Hepatocyte (in vitro differentiated cells): ENCODE measurements around the gene PPP4R3B. TPM values are rescaled to one million over a fixed set of nuclear protein-coding genes. Genes with fewer than 3 reads are reported as not detected.

Experiments used
- DNase-seq: peaks from one replicate; pipeline ENCODE4 v3.0.0-alpha.2; 2016; ENCODE audit warnings: low spot score
- H2AFZ ChIP-seq: fragments of 200-600 bp; sonication (generic); 2 replicates; pipeline ENCODE4 v1.6.0; 2016; ENCODE audit warnings: antibody characterized with exemption, mild to moderate bottlenecking
- H3K27ac ChIP-seq: fragments of 200-600 bp; sonication (generic); 2 replicates; pipeline ENCODE4 v1.5.1; 2016; ENCODE audit warnings: mild to moderate bottlenecking
- H3K27me3 ChIP-seq: fragments of 200-600 bp; sonication (generic); 2 replicates; pipeline ENCODE4 v1.6.1; 2016
- H3K36me3 ChIP-seq: fragments of 200-600 bp; sonication (generic); replicated peaks from 2 replicates; pipeline ENCODE4 v1.5.1; 2016; ENCODE audit warnings: low read depth; ENCODE audit not compliant: insufficient read depth
- H3K4me1 ChIP-seq: fragments of 200-600 bp; sonication (generic); 2 replicates; pipeline ENCODE4 v1.5.1; 2016; ENCODE audit warnings: mild to moderate bottlenecking, moderate library complexity; ENCODE audit not compliant: insufficient read depth
- H3K4me2 ChIP-seq: fragments of 200-600 bp; sonication (generic); 2 replicates; pipeline ENCODE4 v1.6.0; 2016
- H3K4me3 ChIP-seq: fragments of 200-600 bp; sonication (generic); 2 replicates; pipeline ENCODE4 v1.5.1; 2016; ENCODE audit warnings: mild to moderate bottlenecking
- H3K79me2 ChIP-seq: fragments of 200-600 bp; sonication (generic); 2 replicates; pipeline ENCODE4 v1.6.0; 2017; ENCODE audit warnings: mild to moderate bottlenecking
- H3K9me2 ChIP-seq: fragments of 200-600 bp; sonication (generic); replicated peaks from 2 replicates; pipeline ENCODE4 v1.6.0; 2017; ENCODE audit warnings: mild to moderate bottlenecking; ENCODE audit not compliant: insufficient read depth
- H3K9me3 ChIP-seq: fragments of 200-600 bp; sonication (generic); 2 replicates; pipeline ENCODE4 v1.5.1; 2016; ENCODE audit warnings: low read depth, mild to moderate bottlenecking
- H4K20me1 ChIP-seq: fragments of 200-600 bp; sonication (generic); 2 replicates; pipeline ENCODE4 v1.6.0; 2016; ENCODE audit warnings: mild to moderate bottlenecking; ENCODE audit not compliant: insufficient read depth, poor library complexity, severe bottlenecking
- EZH2 ChIP-seq: fragments of 200-600 bp; sonication (generic); IDR thresholded peaks from 2 replicates; pipeline ENCODE4 v1.6.1; 2016; ENCODE audit warnings: antibody characterized with exemption, mild to moderate bottlenecking, borderline replicate concordance
- EZH2phosphoT487 ChIP-seq: fragments of 200-600 bp; sonication (generic); IDR thresholded peaks from one replicate; pipeline ENCODE4 v1.6.1; 2018; ENCODE audit warnings: antibody characterized with exemption, mild to moderate bottlenecking, low read depth, moderate library complexity; ENCODE audit not compliant: unreplicated experiment, severe bottlenecking
- WGBS: methylation state at CpG from one replicate; pipeline ENCODE4 v1.1.6; 2016; ENCODE audit warnings: low lambda C conversion rate; ENCODE audit errors: missing lambda C conversion rate; 5-methylcytosine and 5-hydroxymethylcytosine counted together
- polyA plus RNA-seq: library from polyadenylated mRNA; unstranded; fragments of >200 nt; fragmentation: Nextera tagmentation; extraction: Ambion mirVana; gene quantifications from 2 replicates; pipeline ENCODE4 v1.2.1, GENCODE V29; 2016
- total RNA-seq: library from RNA; depleted of rRNA; stranded (reverse); fragments of >200 nt; gene quantifications from 2 replicates; pipeline ENCODE4 v1.2.3, GENCODE V29; 2014
- TF ChIP-seq, protein P1 (sequence below): fragments of 200-600 bp; sonication (generic); IDR thresholded peaks from 2 replicates; pipeline ENCODE4 v1.5.1; 2016; ENCODE audit warnings: antibody characterized with exemption, mild to moderate bottlenecking; ENCODE audit not compliant: poor library complexity

Gene PPP4R3B
- 54.0 and 54.3 TPM in 2 replicates for total RNA-seq
- polyA plus RNA-seq = 29.6 and 30.1 TPM in 2 replicates

DNA sequence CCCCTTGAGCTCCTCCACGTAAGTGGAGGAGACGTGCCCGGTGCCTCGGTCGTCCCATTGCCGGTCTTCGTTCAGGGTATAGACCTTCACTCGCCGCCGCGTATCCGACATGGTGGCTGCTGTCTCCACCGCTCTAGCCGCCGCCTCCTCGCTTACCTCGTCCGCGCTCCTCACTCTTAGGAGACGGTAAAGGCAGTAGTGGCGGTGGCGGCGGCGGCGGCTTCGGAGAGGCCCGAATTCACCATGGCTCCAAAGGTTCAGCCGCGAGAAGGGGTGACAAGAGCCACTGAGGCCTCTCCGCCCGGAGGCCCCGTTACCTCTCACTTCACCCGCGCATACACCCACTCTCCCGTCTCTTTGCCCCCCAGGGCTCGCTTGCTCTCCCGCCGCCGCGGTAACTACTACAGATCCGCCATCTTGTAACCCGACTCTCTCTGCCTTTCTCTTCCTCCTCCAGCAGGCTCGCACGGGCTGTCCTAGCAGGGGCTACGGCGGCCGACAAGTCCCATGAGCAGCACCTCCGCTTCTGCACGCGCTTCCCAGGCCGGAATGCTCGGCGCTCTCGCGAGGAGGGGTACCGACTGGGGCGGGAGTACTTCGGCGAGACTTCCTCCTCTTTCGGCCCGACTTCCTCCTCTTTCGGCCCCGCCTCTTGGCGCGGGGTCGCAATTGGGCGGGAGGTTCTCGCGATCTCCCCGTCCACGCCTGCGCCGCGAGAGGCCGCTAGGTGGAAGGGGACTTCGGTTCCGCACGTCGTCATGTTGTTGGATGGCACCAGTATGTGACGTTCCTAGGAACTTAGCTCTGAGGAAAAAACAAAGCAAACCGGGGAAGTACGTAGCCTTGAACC lies at the start of gene PPP4R3B:
PPP4R3B (minus strand) TSS at position 448 of the 850 bp plus-strand sequence; CDS start at position 111, 337 bp downstream.
- under 1% methylated on average over 82 of the region's 82 CpGs for WGBS
- H3K4me1 ChIP-seq = peaks cover 11% of the 10 kb centered on the region
- H3K4me2 ChIP-seq = peak within 1 kb of the TSS; percentile 87
- DNase-seq = peak; percentile 99
- H3K36me3 ChIP-seq = no peaks in the 10 kb centered on the region
- H3K9me3 ChIP-seq = no peaks in the 10 kb centered on the region
- peak within 1 kb of the TSS; percentile 88 for H3K4me3 ChIP-seq
- H3K9me2 ChIP-seq = no peaks in the 10 kb centered on the region
- peak within 1 kb of the TSS; percentile 89 for H2AFZ ChIP-seq
- H4K20me1 ChIP-seq = peaks cover 24% of the 10 kb centered on the region
- H3K27ac ChIP-seq = peak within 1 kb of the TSS; percentile 97
- no peaks in the 10 kb centered on the region for H3K27me3 ChIP-seq
- H3K79me2 ChIP-seq = peaks cover 82% of the 10 kb centered on the region
- TF ChIP-seq EZH2phosphoT487 (no peak), EZH2 (no peak)
- TF ChIP-seq, protein P1, sequence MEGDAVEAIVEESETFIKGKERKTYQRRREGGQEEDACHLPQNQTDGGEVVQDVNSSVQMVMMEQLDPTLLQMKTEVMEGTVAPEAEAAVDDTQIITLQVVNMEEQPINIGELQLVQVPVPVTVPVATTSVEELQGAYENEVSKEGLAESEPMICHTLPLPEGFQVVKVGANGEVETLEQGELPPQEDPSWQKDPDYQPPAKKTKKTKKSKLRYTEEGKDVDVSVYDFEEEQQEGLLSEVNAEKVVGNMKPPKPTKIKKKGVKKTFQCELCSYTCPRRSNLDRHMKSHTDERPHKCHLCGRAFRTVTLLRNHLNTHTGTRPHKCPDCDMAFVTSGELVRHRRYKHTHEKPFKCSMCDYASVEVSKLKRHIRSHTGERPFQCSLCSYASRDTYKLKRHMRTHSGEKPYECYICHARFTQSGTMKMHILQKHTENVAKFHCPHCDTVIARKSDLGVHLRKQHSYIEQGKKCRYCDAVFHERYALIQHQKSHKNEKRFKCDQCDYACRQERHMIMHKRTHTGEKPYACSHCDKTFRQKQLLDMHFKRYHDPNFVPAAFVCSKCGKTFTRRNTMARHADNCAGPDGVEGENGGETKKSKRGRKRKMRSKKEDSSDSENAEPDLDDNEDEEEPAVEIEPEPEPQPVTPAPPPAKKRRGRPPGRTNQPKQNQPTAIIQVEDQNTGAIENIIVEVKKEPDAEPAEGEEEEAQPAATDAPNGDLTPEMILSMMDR = peak; percentile 22

DNA sequence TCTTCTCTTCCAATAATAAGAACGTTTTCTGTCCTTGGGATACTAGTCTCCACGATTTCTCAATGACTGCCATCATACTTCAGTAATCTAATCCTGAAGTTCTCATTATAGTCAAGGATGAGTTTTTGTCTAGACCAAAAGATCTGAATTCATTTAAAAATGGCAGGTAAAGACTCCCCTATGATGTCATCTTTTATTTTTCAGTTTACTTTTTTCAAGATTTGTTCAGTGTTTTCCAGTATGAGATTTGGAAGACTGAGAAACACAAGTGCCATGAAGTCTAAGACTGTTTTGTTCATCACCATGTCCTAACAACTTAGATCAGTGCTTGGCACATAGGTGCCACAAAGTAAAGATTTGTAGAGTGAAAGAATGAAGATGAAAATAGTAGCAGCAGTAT lies 35.8 kb upstream of the PPP4R3B start:
- no peak overlapping the region for H3K27ac ChIP-seq
- no peaks in the 10 kb centered on the region for H3K27me3 ChIP-seq
- WGBS = 100% methylated on average over 2 of the region's 2 CpGs
- no peaks in the 10 kb centered on the region for H3K9me3 ChIP-seq
- H4K20me1 ChIP-seq = no peaks in the 10 kb centered on the region
- H3K79me2 ChIP-seq = no peaks in the 10 kb centered on the region
- no peak for DNase-seq
- H3K4me2 ChIP-seq = no peak overlapping the region
- H3K4me1 ChIP-seq = no peaks in the 10 kb centered on the region
- no peak overlapping the region for H3K4me3 ChIP-seq
- no peaks in the 10 kb centered on the region for H3K36me3 ChIP-seq
- H3K9me2 ChIP-seq = no peaks in the 10 kb centered on the region
- TF ChIP-seq, protein P1 = no peak
- TF ChIP-seq EZH2phosphoT487 (no peak), EZH2 (no peak)
- no peak overlapping the region for H2AFZ ChIP-seq

DNA sequence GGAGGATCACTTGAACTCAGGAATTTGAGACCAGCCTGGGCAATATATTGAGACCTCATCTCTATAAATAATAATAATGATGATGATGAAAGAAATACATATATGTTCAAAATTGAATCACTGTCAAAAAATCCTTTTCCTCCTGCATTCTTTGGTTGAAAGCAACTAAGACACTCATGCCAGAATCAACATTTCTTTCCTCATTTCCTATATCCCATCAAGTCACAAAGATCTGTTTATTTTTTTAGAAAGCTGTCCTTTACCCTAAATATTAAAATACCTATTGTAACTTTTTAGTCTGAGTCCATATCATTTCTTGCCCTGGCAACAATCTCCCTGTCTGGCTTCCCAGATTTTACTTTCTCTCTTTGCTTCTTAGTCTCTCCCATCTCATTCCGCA lies 31.8 kb upstream of the PPP4R3B start:
- 100% methylated on average over 1 of the region's 1 CpG for WGBS

More for the DNA sequence above, 31.8 kb upstream of the PPP4R3B start:
- H3K4me1 ChIP-seq = no peaks in the 10 kb centered on the region
- no peaks in the 10 kb centered on the region for H3K27me3 ChIP-seq
- no peaks in the 10 kb centered on the region for H3K9me2 ChIP-seq
- no peaks in the 10 kb centered on the region for H3K36me3 ChIP-seq
- no peak overlapping the region for H3K4me2 ChIP-seq
- no peak overlapping the region for H3K4me3 ChIP-seq
- H3K9me3 ChIP-seq = no peaks in the 10 kb centered on the region
- H3K27ac ChIP-seq = no peak overlapping the region
- H3K79me2 ChIP-seq = no peaks in the 10 kb centered on the region
- no peaks in the 10 kb centered on the region for H4K20me1 ChIP-seq
- H2AFZ ChIP-seq = no peak overlapping the region
- TF ChIP-seq EZH2 = no peak
- TF ChIP-seq, protein P1 = no peak
- no peak for TF ChIP-seq EZH2phosphoT487
- DNase-seq = no peak
